NCI-H187 treated with DMSO at 0.1 percent for 48 hours (cell line): ENCODE results near the gene ERAL1.
"Not testable (repeated sequence)": the region's sequence is repeated elsewhere in the genome, so short reads cannot be mapped to it uniquely, and the experiment has no call there.

ENCODE experiments used
- DNase-seq: peaks from one replicate; lab custom pipeline; 2025; lab: John Stamatoyannopoulos, UW

Gene ERAL1

GRCh38 chr17:28879886-28880571 lies 25.2 kb downstream of the ERAL1 start:
- DNase-seq, result no peak

- DNase-seq, result no peak
Observed at GRCh38 chr17:28880572-28880945, 25.7 kb downstream of the ERAL1 start.

GRCh38 chr17:28881533-28882056 lies 26.8 kb downstream of the ERAL1 start:
- DNase-seq, result no peak

- no peak for DNase-seq
Observed at GRCh38 chr17:28882154-28882895, 27.5 kb downstream of the ERAL1 start.

GRCh38 chr17:28883967-28884702 lies 29.3 kb downstream of the ERAL1 start:
- no peak for DNase-seq

- no peak for DNase-seq
Observed at GRCh38 chr17:28885363-28885762, 30.5 kb downstream of the ERAL1 start.

- no peak for DNase-seq
Observed at GRCh38 chr17:28885951-28886350, 31.1 kb downstream of the ERAL1 start.

GRCh38 chr17:28887871-28888471 lies 33.2 kb downstream of the ERAL1 start:
- no peak for DNase-seq

GRCh38 chr17:28888832-28889231 lies 34.0 kb downstream of the ERAL1 start:
- DNase-seq, result no peak

- DNase-seq, result no peak
Observed at GRCh38 chr17:28889996-28890395, 35.2 kb downstream of the ERAL1 start.

GRCh38 chr17:28891201-28891600 lies 36.4 kb downstream of the ERAL1 start:
- no peak for DNase-seq

GRCh38 chr17:28892024-28892423 lies 37.2 kb downstream of the ERAL1 start:
- no peak for DNase-seq

- not testable (repeated sequence) for DNase-seq
Observed at GRCh38 chr17:28893248-28894183, 38.7 kb downstream of the ERAL1 start.

- DNase-seq, result no peak
Observed at GRCh38 chr17:28895794-28896447, 41.1 kb downstream of the ERAL1 start.

GRCh38 chr17:28896491-28896883 lies 41.7 kb downstream of the ERAL1 start:
- DNase-seq, result no peak

GRCh38 chr17:28896884-28897768 lies 42.3 kb downstream of the ERAL1 start, which contains the start of gene FLOT2:
Gene FLOT2, minus strand, starts transcription at chr17:28897733. Its CDS starts 159 bp downstream, at chr17:28897574.
- DNase-seq, result no peak

- DNase-seq, result no peak
Observed at GRCh38 chr17:28897769-28898526, 43.1 kb downstream of the ERAL1 start.

GRCh38 chr17:28898527-28898955 lies 43.7 kb downstream of the ERAL1 start:
- no peak for DNase-seq
